ENCODE data around the gene S100A14. TPM values are rescaled to one million over a fixed set of nuclear protein-coding genes. Genes with fewer than 3 reads are reported as not detected.

S100A14 gene
- total and polyA plus RNA-seq, 2 of the 4 experiments (the other 2 are of a cell fraction): 0.10 TPM; not detected in 1

- H3K27ac ChIP-seq (ENCODE audit: insufficient read depth, low read length): no peak overlapping the region
- no CpG with 5 or more reads among the region's 7 CpGs for WGBS, 2 experiments (ENCODE audit: extremely low coverage in 2 of 2, insufficient read length in 1 of 2)
- ChIA-PET CTCF (interaction anchor here (1.0 to 3.3 kb wide), 4 partner anchors 12 to 46 kb away, joined by 3 to 18 read pairs (median 6); partner anchors contain the start of genes S100A1 and S100A13), POLR2A (ENCODE audit: unreplicated experiment) (interaction anchor here (1.2 kb wide), 1 partner anchor 12 kb away, joined by 6 read pairs; the partner anchor contains the start of gene S100A13)
- intact Hi-C loops (cut with micrococcal nuclease) (no loop called here), dilution Hi-C loops (cut with HindIII; ENCODE audit: low sequenced_read_pairs, unreplicated experiment) (no loop called here), in situ Hi-C loops (cut with MboI; ENCODE audit: low sequenced_read_pairs) (no loop called here)
- no peak overlapping the region for H2BK15ac ChIP-seq (ENCODE audit: low read depth, low read length)
- peaks cover 12% of the 10 kb centered on the region for H3K36me3 ChIP-seq (ENCODE audit: control insufficient read depth, insufficient read depth, low read length)
- H3K9me1 ChIP-seq (ENCODE audit: insufficient read depth, low read length): peaks cover 6% of the 10 kb centered on the region; the same call in 1 of the 2 replicates
- H4K5ac ChIP-seq (ENCODE audit: low read depth, low read length): no peak overlapping the region
- H2AK9ac ChIP-seq (replicated peaks; ENCODE audit: low read depth, low read length, poor library complexity): no peak overlapping the region
- H3K9ac ChIP-seq (ENCODE audit: low read depth, low read length): no peak overlapping the region
- H2AK5ac ChIP-seq (ENCODE audit: low read depth, low read length): no peak overlapping the region; the same call in 1 of the 2 replicates
- no peak overlapping the region for H3K4ac ChIP-seq (ENCODE audit: low read depth, low read length)
- peak overlapping the region; percentile 12 for H2AFZ ChIP-seq (replicated peaks; ENCODE audit: low read length, poor library complexity)
- no peak overlapping the region for H3K14ac ChIP-seq (replicated peaks; ENCODE audit: low read depth, low read length)
- H3K79me1 ChIP-seq (ENCODE audit: low read depth in 1 of 2, low read length in 2 of 2): peaks cover 6 to 28% of the 10 kb centered on the region in 2 experiments; a peak in 3 of 4 replicates
- no peak for DNase-seq
- H4K91ac ChIP-seq (ENCODE audit: insufficient read depth, low read depth, low read length): no peak overlapping the region
- H3K18ac ChIP-seq (ENCODE audit: low read depth, low read length): no peak overlapping the region
- peaks cover 9% of the 10 kb centered on the region; the same call in 1 of the 2 replicates for H4K20me1 ChIP-seq (ENCODE audit: insufficient read depth, low read length)
- ATAC-seq (ENCODE audit: low read depth): no peak
- no peak overlapping the region for H3K23ac ChIP-seq (ENCODE audit: low read depth, low read length)
- H3K4me3 ChIP-seq (ENCODE audit: insufficient read depth, low read depth, low read length): no peak overlapping the region
- no peaks in the 10 kb centered on the region for H3K9me3 ChIP-seq (ENCODE audit: control insufficient read depth, insufficient read depth, low read length)
- no peak overlapping the region for H2BK20ac ChIP-seq (ENCODE audit: low read depth, low read length)
- H3K4me2 ChIP-seq (ENCODE audit: low read depth, low read length): no peak overlapping the region
- no peak overlapping the region for H2BK120ac ChIP-seq (ENCODE audit: low read depth, low read length)
- H3K27me3 ChIP-seq (ENCODE audit: control insufficient read depth, insufficient read depth, low read length): no peaks in the 10 kb centered on the region
- H3K56ac ChIP-seq (ENCODE audit: extremely low read depth, insufficient read depth, low read length): no peak overlapping the region
- TF ChIP-seq MAFK (IDR thresholded peaks at IDR 0.05; ENCODE audit: low read depth, low read length) (no peak), FOS (IDR thresholded peaks at IDR 0.05; ENCODE audit: low read depth, low read length) (no peak), CEBPB (IDR thresholded peaks at IDR 0.05; ENCODE audit: low read depth, low read length) (no peak), MAZ (IDR thresholded peaks at IDR 0.05; ENCODE audit: borderline replicate concordance, low read depth, low read length) (no peak), POLR2A (IDR thresholded peaks at IDR 0.05; ENCODE audit: low read depth, low read length) (no peak), RFX5 (IDR thresholded peaks at IDR 0.05; ENCODE audit: low read depth, low read length) (no peak), CHD1 (IDR thresholded peaks at IDR 0.05; ENCODE audit: low read depth, low read length) (no peak), MXI1 (IDR thresholded peaks at IDR 0.05; ENCODE audit: borderline replicate concordance, low read depth, low read length) (no peak), NFE2L2 (IDR thresholded peaks at IDR 0.05; ENCODE audit: low read depth, low read length) (no peak), ELK1 (IDR thresholded peaks at IDR 0.05; ENCODE audit: borderline replicate concordance, low read depth, low read length) (no peak)
- peaks cover 24% of the 10 kb centered on the region for H3K4me1 ChIP-seq (ENCODE audit: control insufficient read depth, insufficient read depth, low read length)
- no peak overlapping the region for H2BK5ac ChIP-seq (ENCODE audit: low read depth, low read length, poor library complexity, severe bottlenecking)
- no peak overlapping the region for H4K8ac ChIP-seq (ENCODE audit: low read depth in 2 of 2, low read length in 2 of 2)
- BruUV-seq (replicated peaks): no TSS peak
Measured at GRCh38 chr1:153614906-153615305, 1.2 kb downstream of the S100A14 start.
